Measurements from ENCODE around the gene SLC17A1.

DNA sequence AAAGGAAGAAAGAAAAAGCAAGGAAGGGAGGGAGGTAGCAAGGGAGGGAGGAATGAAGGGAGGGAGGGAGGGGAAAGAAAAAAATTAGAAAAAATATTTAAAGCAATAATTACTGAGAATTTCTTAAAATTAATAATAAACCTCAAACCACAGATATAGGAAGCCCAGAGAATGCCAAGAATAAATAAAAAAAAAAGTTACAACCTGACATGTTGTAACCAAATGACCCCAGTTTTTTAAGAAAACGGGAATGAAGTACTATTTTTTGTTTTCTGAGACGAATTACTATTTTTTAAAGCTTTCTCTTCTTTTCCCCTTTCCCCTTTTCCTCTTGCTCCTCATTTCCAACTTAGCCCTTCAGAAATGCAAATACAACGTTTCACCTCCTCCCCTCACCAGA, 16.7 kb downstream of the SLC17A1 start:
- TF ChIP-seq, protein P1, sequence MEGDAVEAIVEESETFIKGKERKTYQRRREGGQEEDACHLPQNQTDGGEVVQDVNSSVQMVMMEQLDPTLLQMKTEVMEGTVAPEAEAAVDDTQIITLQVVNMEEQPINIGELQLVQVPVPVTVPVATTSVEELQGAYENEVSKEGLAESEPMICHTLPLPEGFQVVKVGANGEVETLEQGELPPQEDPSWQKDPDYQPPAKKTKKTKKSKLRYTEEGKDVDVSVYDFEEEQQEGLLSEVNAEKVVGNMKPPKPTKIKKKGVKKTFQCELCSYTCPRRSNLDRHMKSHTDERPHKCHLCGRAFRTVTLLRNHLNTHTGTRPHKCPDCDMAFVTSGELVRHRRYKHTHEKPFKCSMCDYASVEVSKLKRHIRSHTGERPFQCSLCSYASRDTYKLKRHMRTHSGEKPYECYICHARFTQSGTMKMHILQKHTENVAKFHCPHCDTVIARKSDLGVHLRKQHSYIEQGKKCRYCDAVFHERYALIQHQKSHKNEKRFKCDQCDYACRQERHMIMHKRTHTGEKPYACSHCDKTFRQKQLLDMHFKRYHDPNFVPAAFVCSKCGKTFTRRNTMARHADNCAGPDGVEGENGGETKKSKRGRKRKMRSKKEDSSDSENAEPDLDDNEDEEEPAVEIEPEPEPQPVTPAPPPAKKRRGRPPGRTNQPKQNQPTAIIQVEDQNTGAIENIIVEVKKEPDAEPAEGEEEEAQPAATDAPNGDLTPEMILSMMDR (IDR thresholded peaks at IDR 0.05), result no peak
- TF ChIP-seq POLR2A (IDR thresholded peaks at IDR 0.05), result no peak
